Omental fat pad (tissue), 4 donors: ENCODE measurements around the gene ZNF236. TPM values are rescaled to one million over a fixed set of nuclear protein-coding genes. Genes with fewer than 3 reads are reported as not detected.
"Not testable (repeated sequence)": the region's sequence is repeated elsewhere in the genome, so short reads cannot be mapped to it uniquely, and the experiment has no call there.

ENCODE experiments used
- ATAC-seq: fragments of 150-250 bp; one replicate; pipeline ENCODE4 v1.9.1; 2016; ENCODE audit warnings: mild to moderate bottlenecking, moderate library complexity; ENCODE audit not compliant: low FRiP score
- DNase-seq: peaks from one replicate; pipeline ENCODE4 v3.0.0-alpha.2; 2019; ENCODE audit warnings: low spot score
- total RNA-seq, 4 donors: library from RNA; depleted of rRNA; stranded (reverse); fragments of >200 nt; gene quantifications; one replicate each; pipeline ENCODE4 v1.1.0, GENCODE V29; 2016
- TF ChIP-seq, protein P1 (sequence below), 3 donors: fragments of 450-650 bp; IDR thresholded peaks; one replicate each; pipeline ENCODE4 v1.5.1; 2016 to 2017; ENCODE audit warnings: antibody characterized with exemption in 3 of 3, mild to moderate bottlenecking in 3 of 3, moderate library complexity in 2 of 3

The ZNF236 gene
- total RNA-seq, 4 donors from 2014 or later, result 14.3 to 18.0 (median 17.0) TPM

DNA sequence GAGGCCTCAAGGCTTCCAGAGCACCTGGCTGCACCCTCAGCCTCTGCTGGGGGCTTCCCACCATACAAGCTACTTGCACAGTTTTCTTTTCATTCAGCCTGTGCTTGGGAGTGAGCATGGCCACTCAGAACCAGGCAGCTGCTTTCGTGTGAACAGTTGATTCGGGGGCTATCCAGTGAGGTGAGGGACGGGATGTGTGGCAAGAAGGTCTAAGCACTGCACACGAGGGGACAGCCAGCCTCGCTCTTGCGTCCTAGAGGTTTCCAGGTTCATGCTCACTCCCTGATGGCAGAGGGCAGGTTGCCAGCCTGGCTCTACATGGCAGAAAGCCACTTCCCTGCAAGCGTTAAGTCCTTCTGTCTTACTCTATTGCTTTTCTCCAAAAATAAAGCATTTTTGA, 164.0 kb downstream of the ZNF236 start:
- TF ChIP-seq, protein P1, sequence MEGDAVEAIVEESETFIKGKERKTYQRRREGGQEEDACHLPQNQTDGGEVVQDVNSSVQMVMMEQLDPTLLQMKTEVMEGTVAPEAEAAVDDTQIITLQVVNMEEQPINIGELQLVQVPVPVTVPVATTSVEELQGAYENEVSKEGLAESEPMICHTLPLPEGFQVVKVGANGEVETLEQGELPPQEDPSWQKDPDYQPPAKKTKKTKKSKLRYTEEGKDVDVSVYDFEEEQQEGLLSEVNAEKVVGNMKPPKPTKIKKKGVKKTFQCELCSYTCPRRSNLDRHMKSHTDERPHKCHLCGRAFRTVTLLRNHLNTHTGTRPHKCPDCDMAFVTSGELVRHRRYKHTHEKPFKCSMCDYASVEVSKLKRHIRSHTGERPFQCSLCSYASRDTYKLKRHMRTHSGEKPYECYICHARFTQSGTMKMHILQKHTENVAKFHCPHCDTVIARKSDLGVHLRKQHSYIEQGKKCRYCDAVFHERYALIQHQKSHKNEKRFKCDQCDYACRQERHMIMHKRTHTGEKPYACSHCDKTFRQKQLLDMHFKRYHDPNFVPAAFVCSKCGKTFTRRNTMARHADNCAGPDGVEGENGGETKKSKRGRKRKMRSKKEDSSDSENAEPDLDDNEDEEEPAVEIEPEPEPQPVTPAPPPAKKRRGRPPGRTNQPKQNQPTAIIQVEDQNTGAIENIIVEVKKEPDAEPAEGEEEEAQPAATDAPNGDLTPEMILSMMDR (IDR thresholded peaks at IDR 0.05), result no peak
- DNase-seq, result no peak
- ATAC-seq, result no peak

DNA sequence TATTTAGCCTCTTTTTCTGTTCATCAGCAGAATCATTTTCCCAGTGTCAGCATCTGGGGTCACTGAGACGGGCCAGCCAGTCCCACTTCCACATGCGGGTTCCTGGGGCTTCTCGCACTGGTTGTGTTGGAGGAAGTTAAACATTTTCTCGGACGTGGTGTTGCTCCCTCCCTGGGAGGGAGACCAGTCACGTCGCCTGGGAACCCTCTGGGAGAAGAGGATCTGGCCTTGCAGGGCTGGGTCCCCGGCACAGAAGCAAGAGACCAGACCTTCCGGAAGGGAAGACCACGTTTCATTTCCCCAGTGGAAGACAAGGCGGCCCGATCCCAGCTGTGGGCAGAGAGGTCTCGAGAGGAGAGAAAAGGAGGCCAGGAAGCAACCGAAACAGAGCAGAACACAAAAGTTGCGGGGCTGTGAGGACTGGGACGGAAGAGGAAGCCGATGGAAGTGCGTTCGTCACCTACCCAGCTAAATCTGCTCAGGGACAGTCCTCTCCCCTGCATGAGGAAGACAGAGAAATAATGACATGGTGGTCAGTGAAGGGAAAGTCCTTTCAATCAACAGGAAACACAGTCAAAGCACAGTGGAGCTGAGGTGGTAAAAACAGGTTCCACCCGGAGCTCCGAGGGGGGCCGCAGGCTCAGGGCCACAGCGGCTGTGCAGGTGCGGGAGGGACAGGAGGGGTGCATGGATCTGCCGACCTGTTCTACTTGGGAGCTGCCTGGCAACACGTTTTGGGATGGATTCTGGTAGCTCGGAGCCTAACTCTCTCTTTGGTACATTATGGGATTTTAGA, 165.9 kb downstream of the ZNF236 start:
- ATAC-seq (no peak), DNase-seq (peak; percentile 21)
- TF ChIP-seq, protein P1 (IDR thresholded peaks at IDR 0.05), result no peak

- TF ChIP-seq, protein P1 (IDR thresholded peaks at IDR 0.05), result no peak
- no peak for ATAC-seq
- no peak for DNase-seq
These were observed 166.7 kb downstream of the ZNF236 start for GRCh38 chr18:76988827-76989646.

DNA sequence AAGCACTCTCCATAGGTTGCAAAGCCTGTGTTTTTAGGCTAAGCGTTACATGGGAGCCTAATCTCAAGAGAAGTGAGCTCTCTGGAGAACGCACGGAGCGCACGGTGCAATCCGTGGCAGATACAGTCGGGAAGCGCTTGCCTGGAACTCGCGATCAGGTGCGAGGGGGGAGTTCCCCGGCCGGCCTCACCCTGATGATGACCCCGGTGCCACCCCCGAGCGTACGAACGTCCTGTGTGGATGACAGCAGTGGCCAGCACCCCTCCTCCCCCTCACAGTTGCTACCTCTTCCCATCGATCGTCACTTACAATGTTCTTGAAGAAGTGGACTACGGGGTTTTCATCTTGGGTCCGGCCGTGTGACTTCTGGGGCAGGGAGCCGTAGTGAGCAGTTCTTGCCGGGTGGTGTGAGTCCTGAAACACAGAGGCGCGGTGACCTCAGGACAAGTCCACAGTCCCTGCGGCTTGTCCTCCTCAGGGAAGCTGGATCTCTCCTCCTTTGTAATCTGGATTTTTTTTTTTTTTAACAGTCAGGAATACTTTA, 167.4 kb downstream of the ZNF236 start:
- DNase-seq (no peak), ATAC-seq (no peak)
- TF ChIP-seq, protein P1 (IDR thresholded peaks at IDR 0.05), result no peak

- ATAC-seq, DNase-seq: not testable (repeated sequence)
These were observed 168.1 kb downstream of the ZNF236 start for GRCh38 chr18:76990343-76991020.

- no peak for ATAC-seq
- DNase-seq, result peak; percentile 18
- TF ChIP-seq, protein P1 (IDR thresholded peaks at IDR 0.05), result no peak
These were observed 168.8 kb downstream of the ZNF236 start for GRCh38 chr18:76991021-76991688.
